Measurements from ENCODE around the gene SUMO2. TPM values are rescaled to one million over a fixed set of nuclear protein-coding genes. Genes with fewer than 3 reads are reported as not detected.

Gene SUMO2
- total and polyA plus RNA-seq, 2 of the 13 experiments (the other 11 are each of a cell fraction or from before 2014, with no cell fraction given) = 337 to 553 TPM

- Histone ChIP-seq H3K4me3 (replicated peaks in 1 of 3; ENCODE audit: insufficient read depth in 1 of 3, low read depth in 2 of 3, low read length in 3 of 3) (peak overlapping the region; percentile 85 to 99 (median 95)), H3K9ac (ENCODE audit: insufficient read depth, low read depth, low read length) (peak overlapping the region; percentile 92), H3K27me3 (ENCODE audit: control insufficient read depth in 1 of 2, insufficient read depth in 2 of 2, low read length in 2 of 2) (no peaks in the 10 kb centered on the region; a peak in 1 of 5 replicates), H3K79me2 (ENCODE audit: insufficient read depth, low read length) (peaks cover 57% of the 10 kb centered on the region), H2AFZ (ENCODE audit: low read length) (no peak overlapping the region), H3K9me3 (ENCODE audit: low read length) (no peaks in the 10 kb centered on the region), H3K27ac (ENCODE audit: extremely low read length, insufficient read depth, low read length) (peak overlapping the region; percentile 76), H3K4me1 (ENCODE audit: insufficient read depth, low read length) (peaks cover 55% of the 10 kb centered on the region), H3K36me3 (replicated peaks in 1 of 2; ENCODE audit: control insufficient read depth in 1 of 2, insufficient read depth in 2 of 2, low read length in 2 of 2) (peaks cover 4 to 8% of the 10 kb centered on the region in 2 experiments; a peak in 4 of 5 replicates), H4K20me1 (ENCODE audit: insufficient read depth, low read length) (no peaks in the 10 kb centered on the region; the same call in 1 of the 2 replicates), H3K4me2 (ENCODE audit: low read depth, low read length) (peak overlapping the region; percentile 96)
- under 1% methylated on average over 28 of the region's 28 CpGs for WGBS (ENCODE audit: low lambda C conversion rate)
- peak; percentile 34 for DNase-seq (ENCODE audit: low spot score)
- ChIA-PET CTCF (ENCODE audit: low intra/inter-chr PET ratio, low total read pairs) (no interaction called here), POLR2A (interaction anchor here (2.6 kb wide), 1 partner anchor 21 kb away, joined by 23 read pairs; the partner anchor contains the start of gene NT5C)
- BruUV-seq (replicated peaks) = no TSS peak
- intact Hi-C loops (cut with micrococcal nuclease; ENCODE audit: unreplicated experiment) (loop anchor here (5.0 kb wide), 1 partner anchor 49 kb away; no protein-coding TSS in a partner anchor), in situ Hi-C loops (cut with HindIII; ENCODE audit: extremely low pct_ligation_motif_present, low pct_unique_long_range_greater_than_20kb) (no loop called here)
- ATAC-seq = peak; percentile 9; the same call in 2 of the 3 replicates
- no peak for FAIRE-seq
- TF ChIP-seq RAD51 (IDR thresholded peaks at IDR 0.05; ENCODE audit: borderline replicate concordance) (no peak), PAF1 (CRISPR knock-in tag; IDR thresholded peaks at IDR 0.05) (no peak), ZIK1 (CRISPR knock-in tag; IDR thresholded peaks at IDR 0.05; ENCODE audit: borderline replicate concordance, low read depth) (no peak), MTF1 (CRISPR knock-in tag; IDR thresholded peaks at IDR 0.05) (no peak), ELK4 (CRISPR knock-in tag; IDR thresholded peaks at IDR 0.05; ENCODE audit: borderline replicate concordance) (no peak), ZBTB20 (CRISPR knock-in tag; IDR thresholded peaks at IDR 0.05; ENCODE audit: borderline replicate concordance, low read depth) (no peak), KLF16 (CRISPR knock-in tag; IDR thresholded peaks at IDR 0.05) (peak in 1 of 2 experiments; percentile 34; a peak in 1 of 4 replicates), MED1 (CRISPR knock-in tag; IDR thresholded peaks at IDR 0.05) (no peak), ZBTB1 (CRISPR knock-in tag; IDR thresholded peaks at IDR 0.05; ENCODE audit: borderline replicate concordance) (no peak), ZNF589 (CRISPR knock-in tag; conservative IDR thresholded peaks at IDR 0.05) (no peak), FUBP1 (CRISPR knock-in tag; IDR thresholded peaks at IDR 0.05; ENCODE audit: borderline replicate concordance) (no peak), MLX (CRISPR knock-in tag; IDR thresholded peaks at IDR 0.05) (no peak), MED13 (CRISPR knock-in tag; IDR thresholded peaks at IDR 0.05) (no peak), ZNF800 (CRISPR knock-in tag; IDR thresholded peaks at IDR 0.05) (peak; percentile 64; the same call in 1 of the 2 replicates), ZNF317 (CRISPR knock-in tag; IDR thresholded peaks at IDR 0.05) (no peak)
These were observed 29.6 kb downstream of the SUMO2 start for GRCh38 chr17:75152922-75153779.

Measured in HepG2 (cell line).